HEK293T (cell line): ENCODE results near the gene SH2D4B.

Experiments used
- CTCF ChIA-PET: fragments of 350-600 bp; formaldehyde crosslinking; extraction: SDS; loops from one replicate; lab custom pipeline; 2021; ENCODE audit warnings: antibody characterized with exemption, inconsistent platforms; lab: Yijun Ruan, JAX
- POLR2A ChIA-PET: fragments of 350-600 bp; formaldehyde crosslinking; extraction: SDS; loops from one replicate; lab custom pipeline; 2020; ENCODE audit warnings: antibody characterized with exemption, inconsistent platforms; lab: Yijun Ruan, JAX
- DNase-seq: peaks from one replicate; pipeline ENCODE4 v3.0.0; 2012; ENCODE audit warnings: mixed read lengths; ENCODE audit errors: extremely low spot score
- ARNT ChIP-seq: fragments of 450-650 bp; IDR thresholded peaks from 2 replicates; pipeline ENCODE4 v1.6.1; 2017; ENCODE audit warnings: mild to moderate bottlenecking
- BHLHE40 ChIP-seq: fragments of 450-650 bp; IDR thresholded peaks from 2 replicates; pipeline ENCODE4 v1.6.1; 2016; ENCODE audit warnings: mild to moderate bottlenecking, moderate library complexity, borderline replicate concordance
- CTBP1 ChIP-seq: fragments of 450-650 bp; IDR thresholded peaks from 2 replicates; pipeline ENCODE4 v1.6.1; 2016; ENCODE audit warnings: borderline replicate concordance
- ELF4 ChIP-seq: fragments of 450-650 bp; IDR thresholded peaks from 2 replicates; pipeline ENCODE4 v1.6.1; 2017; ENCODE audit warnings: antibody characterized with exemption
- FOXA1 ChIP-seq: fragments of 450-650 bp; IDR thresholded peaks from 2 replicates; pipeline ENCODE4 v1.6.1; 2016; ENCODE audit warnings: mild to moderate bottlenecking
- FOXK2 ChIP-seq: fragments of 450-650 bp; IDR thresholded peaks from 2 replicates; pipeline ENCODE4 v1.6.1; 2016; ENCODE audit warnings: mild to moderate bottlenecking
- FOXM1 ChIP-seq: fragments of 450-650 bp; IDR thresholded peaks from 2 replicates; pipeline ENCODE4 v1.6.1; 2017; ENCODE audit warnings: mild to moderate bottlenecking, borderline replicate concordance
- HDGF ChIP-seq: fragments of 450-650 bp; IDR thresholded peaks from 2 replicates; pipeline ENCODE4 v1.6.1; 2017; ENCODE audit warnings: antibody characterized with exemption, borderline replicate concordance
- L3MBTL2 ChIP-seq: fragments of 450-650 bp; conservative IDR thresholded peaks from 2 replicates; pipeline ENCODE4 v1.6.1; 2016; ENCODE audit warnings: mild to moderate bottlenecking
- LEF1 ChIP-seq: fragments of 450-650 bp; IDR thresholded peaks from 2 replicates; pipeline ENCODE4 v1.6.1; 2017; ENCODE audit warnings: mild to moderate bottlenecking, borderline replicate concordance
- NFRKB ChIP-seq: fragments of 450-650 bp; IDR thresholded peaks from 2 replicates; pipeline ENCODE4 v1.6.1; 2016; ENCODE audit warnings: mild to moderate bottlenecking, moderate library complexity
- SP1 ChIP-seq: fragments of 450-650 bp; IDR thresholded peaks from 2 replicates; pipeline ENCODE4 v1.6.1; 2017
- SUZ12 ChIP-seq: fragments of 450-650 bp; IDR thresholded peaks from 2 replicates; pipeline ENCODE4 v1.6.1; 2016; ENCODE audit warnings: mild to moderate bottlenecking
- TARDBP ChIP-seq: fragments of 450-650 bp; IDR thresholded peaks from 2 replicates; pipeline ENCODE4 v1.6.1; 2016
- ZNF384 ChIP-seq: fragments of 450-650 bp; IDR thresholded peaks from 2 replicates; pipeline ENCODE4 v1.6.1; 2016
- TF ChIP-seq, protein P1 (sequence below): fragments of 450-650 bp; IDR thresholded peaks from 2 replicates; pipeline ENCODE4 v1.6.1; 2016

SH2D4B gene

DNA sequence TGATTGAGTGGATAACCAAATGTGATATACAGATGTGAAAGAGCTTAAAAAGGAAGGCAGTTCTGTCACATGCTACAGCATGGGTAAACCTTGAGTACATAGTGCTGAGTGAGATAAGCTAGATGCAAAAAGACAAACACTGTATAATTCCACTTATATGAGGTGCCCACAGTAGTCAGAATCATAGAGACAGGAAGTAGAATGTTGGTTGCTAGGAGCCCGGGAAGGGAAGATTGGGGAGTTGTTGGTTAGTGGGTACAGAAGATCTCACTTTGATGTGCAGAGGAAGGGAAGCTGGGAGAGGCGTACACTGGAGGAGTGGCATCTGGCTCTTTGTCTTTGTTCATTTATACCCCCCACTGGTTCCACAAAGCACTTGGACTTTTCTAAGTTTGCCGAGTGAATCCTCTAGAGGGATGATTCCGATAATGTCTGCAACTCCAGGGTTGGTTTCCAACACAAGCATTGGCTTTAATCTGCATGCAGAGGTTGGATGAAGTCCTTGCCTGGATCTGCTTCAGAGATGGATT is 44.1 kb upstream of the SH2D4B start:
- POLR2A ChIA-PET = no interaction called here
- DNase-seq = no peak
- CTCF ChIA-PET = interaction anchor here (1.1 kb wide), 1 partner anchor 12 kb away, joined by 3 read pairs; no protein-coding TSS in a partner anchor
- TF ChIP-seq CTBP1 (no peak), SUZ12 (no peak), ELF4 (no peak), FOXM1 (no peak), NFRKB (no peak)
- TF ChIP-seq, protein P1, sequence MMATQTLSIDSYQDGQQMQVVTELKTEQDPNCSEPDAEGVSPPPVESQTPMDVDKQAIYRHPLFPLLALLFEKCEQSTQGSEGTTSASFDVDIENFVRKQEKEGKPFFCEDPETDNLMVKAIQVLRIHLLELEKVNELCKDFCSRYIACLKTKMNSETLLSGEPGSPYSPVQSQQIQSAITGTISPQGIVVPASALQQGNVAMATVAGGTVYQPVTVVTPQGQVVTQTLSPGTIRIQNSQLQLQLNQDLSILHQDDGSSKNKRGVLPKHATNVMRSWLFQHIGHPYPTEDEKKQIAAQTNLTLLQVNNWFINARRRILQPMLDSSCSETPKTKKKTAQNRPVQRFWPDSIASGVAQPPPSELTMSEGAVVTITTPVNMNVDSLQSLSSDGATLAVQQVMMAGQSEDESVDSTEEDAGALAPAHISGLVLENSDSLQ = no peak

DNA sequence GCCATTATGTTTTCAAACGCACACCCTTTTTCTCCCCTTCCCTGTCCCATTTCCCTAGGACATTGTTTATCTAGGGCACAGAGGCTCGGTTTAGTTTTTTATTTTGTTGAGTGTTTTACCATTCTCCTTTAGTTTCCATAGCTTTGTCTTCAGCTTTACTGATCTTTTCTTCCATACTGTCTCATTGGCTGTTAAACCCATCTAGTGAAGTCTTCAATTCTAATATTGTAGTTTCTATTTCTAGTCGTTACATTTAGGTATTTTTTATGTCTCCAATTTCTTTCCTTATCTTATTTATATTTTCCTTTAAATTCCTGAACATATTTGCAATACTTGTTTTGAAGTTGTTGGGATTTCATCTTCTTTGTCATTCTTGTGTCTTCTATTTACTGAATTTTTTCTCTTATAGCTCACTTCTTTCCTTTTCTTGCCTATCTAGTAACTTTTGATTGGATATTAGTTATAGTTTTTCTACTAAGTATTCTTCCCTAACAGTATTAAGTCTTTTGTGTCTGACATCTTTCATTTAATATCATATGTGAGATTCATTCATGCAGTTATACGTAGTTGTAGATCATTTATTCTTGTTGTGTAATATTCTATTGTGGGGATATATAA is 41.0 kb upstream of the SH2D4B start:
- ChIA-PET POLR2A (no interaction called here), CTCF (interaction anchor here (2.3 kb wide), 1 partner anchor 9 kb away, joined by 11 read pairs; no protein-coding TSS in a partner anchor)
- no peak for TF ChIP-seq SUZ12
- no peak for TF ChIP-seq FOXM1
- TF ChIP-seq BHLHE40 = no peak
- TF ChIP-seq L3MBTL2 = no peak
- TF ChIP-seq TARDBP = no peak
- no peak for TF ChIP-seq FOXA1
- no peak for TF ChIP-seq ARNT
- no peak for TF ChIP-seq LEF1
- no peak for TF ChIP-seq NFRKB
- TF ChIP-seq SP1 = no peak
- no peak for TF ChIP-seq FOXK2
- TF ChIP-seq ELF4 = no peak
- TF ChIP-seq HDGF = no peak
- no peak for TF ChIP-seq CTBP1
- TF ChIP-seq, protein P1 = no peak
- TF ChIP-seq ZNF384 = no peak

DNA sequence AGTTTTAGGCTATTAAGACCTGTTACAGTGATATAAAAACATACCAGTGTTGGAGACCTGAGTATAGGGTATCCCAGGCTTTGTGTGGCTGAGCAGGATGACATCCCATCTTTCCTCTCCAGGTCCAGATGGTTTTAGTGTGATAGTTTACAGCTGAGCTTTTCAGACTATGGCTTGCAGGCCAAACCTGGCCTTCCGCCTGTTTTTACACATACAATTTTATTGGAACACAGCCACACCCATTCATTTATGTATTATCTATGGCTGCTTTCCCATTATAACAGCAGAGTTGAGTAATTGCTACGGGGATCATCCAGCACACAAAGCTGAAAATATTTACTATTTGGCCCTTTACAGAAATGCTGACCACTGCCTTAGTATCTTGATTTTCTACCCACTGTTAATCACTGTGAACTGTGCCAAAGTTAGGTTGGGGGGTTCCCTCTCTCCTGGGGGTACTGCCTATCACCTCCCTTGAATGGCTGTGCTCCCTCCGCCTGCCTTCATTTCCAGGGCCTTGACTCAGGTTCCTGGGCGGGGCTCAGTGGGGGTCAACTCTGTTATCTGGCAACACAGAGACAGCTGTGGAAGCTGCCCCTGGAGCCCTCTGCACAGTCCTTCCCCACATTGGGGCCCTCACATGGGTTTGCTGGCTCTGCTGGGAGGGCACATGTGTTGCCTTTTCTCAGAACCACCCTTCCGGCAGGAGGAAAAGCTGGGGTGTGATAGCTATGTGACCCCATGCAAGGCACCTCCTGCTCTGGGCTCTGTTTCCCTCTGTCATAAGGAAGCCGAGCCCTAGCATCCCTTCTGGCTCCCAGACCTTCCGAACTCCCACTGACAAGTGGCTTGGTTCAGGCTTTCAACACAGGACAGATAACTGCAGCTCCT is 40.3 kb upstream of the SH2D4B start:
- CTCF ChIA-PET = interaction anchor here (2.3 kb wide), 1 partner anchor 8 kb away, joined by 11 read pairs; no protein-coding TSS in a partner anchor
- POLR2A ChIA-PET = no interaction called here
- TF ChIP-seq FOXA1 (no peak), SUZ12 (no peak), ARNT (no peak), ELF4 (no peak), TARDBP (no peak), HDGF (no peak)
- TF ChIP-seq, protein P1 = no peak
- DNase-seq = no peak

More for the DNA sequence above, 41.0 kb upstream of the SH2D4B start:
- DNase-seq = no peak

DNA sequence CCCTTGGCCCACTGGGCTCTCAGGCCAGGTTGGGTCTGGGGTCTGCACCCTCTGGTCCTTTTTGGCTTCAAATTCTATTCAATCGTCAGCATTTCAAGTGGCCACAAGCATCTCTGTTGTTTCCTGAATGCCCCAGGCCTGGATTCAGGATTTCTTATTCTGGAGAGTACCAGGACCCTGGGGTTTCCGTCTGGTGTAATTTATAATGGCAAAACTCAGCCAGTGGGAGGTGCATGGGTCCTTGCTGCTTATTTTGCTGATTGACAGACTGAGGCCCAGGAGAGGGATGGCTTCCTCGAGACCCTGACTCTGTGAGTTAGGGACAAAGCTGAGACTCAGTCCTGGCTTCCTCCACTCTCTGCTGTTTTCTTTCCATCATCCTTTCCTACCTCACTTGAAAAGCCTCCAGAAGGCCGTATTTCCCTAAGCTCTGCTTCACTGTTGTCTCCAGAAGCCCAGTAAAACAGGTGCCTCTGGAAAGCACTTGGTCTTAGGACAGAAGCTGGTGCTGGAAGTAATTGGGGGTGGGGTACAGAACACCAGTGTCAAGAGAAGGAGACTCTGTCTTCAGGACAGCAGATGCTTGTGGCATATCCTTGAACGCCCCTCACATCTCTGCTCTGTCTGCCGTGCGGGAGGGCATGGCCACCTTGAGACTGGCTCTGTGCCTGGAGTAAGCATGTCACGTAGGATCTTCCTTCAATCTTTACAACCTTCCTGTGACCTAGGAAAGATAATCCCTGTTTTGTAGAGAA is 39.4 kb upstream of the SH2D4B start:
- DNase-seq = no peak
- POLR2A ChIA-PET = interaction anchor here (0.9 kb wide), 1 partner anchor 38 kb away, joined by 3 read pairs; no protein-coding TSS in a partner anchor
- TF ChIP-seq ARNT (no peak), LEF1 (no peak), NFRKB (no peak), L3MBTL2 (no peak), FOXK2 (no peak), ZNF384 (no peak), CTBP1 (no peak), FOXM1 (no peak), FOXA1 (no peak), ELF4 (no peak), SP1 (no peak), TARDBP (no peak), SUZ12 (no peak), BHLHE40 (no peak), HDGF (no peak)
- TF ChIP-seq, protein P1 = no peak; the same call in 1 of the 2 replicates
- CTCF ChIA-PET = no interaction called here
